ENCODE results near the gene PTRH1. TPM values are rescaled to one million over a fixed set of nuclear protein-coding genes. Genes with fewer than 3 reads are reported as not detected.

The PTRH1 gene
- polyA plus RNA-seq, 12 donors: 4.0 to 8.8 (median 5.3) TPM; not detected in 2

DNA sequence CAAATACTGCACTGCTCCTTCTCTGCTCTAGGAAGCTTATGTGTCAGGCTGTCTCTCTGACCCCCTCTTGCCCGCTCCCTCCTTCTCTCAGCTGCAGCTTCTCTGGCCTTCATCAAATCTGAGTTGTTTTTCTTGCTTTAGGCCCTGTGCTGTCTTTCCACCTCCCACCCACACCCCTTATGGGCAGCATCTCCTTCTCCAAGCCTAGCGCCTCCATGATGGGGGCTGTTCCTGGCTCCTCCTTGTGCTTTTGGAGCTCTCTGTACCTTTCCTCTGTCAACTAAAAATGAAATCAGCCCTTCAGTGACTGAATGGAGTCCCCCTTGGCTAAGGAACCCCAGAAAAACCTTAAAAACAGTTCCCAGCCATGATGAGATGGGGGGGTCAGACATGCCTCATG, 15.3 kb downstream of the PTRH1 start:
- no peak for DNase-seq

DNA sequence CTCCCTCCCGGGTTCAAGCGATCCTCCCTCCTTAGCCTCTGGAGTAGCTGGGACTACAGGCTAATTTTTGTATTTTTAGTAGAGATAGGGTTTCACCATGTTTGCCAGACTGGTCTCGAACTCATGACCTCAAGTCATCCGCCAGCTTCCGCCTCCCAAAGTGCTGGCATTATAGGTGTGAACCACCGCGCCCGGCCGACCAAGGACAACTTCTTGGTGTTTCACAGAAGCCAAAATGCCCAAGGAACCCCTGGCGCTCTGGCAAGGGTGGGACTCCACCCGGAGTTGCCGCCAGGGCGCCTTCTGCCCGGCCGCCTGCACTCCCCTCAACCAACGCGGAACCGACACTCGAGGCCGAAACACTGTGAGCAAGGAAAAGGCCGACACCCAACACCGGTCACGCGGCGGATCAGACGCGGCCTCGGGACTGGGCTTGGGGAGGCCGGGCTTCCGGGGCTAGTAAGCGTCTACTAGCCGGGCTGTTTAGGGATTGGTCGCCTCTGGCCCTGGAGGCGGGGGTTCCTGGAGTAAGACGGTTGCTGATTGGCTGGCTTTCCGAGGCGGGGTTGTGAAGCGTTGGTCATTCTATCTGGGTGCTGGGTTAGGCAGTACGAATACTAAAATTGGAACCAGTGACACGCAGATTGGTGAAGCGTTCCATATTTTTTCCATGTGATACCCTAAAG, 16.3 kb downstream of the PTRH1 start:
- peak; percentile 97 for DNase-seq

DNA sequence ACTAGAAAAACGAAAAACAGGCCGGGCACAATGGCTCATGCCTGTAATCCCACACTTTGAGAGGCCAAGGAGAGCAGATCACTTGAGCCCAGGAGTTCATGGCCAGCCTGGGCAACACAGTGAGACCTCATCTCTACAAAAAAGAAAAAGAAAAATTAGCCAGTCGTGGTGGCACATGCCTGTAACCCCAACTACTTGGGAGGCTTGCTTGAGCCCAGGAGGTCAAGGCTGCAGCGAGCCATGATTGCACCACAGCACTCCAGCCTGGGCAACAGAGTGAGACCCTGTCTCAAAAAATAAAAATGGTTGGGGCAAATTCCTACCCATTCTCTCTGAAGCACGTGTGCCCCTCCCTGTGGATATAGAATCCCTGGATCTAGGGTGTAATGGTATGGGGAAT, 17.1 kb downstream of the PTRH1 start:
- DNase-seq: no peak

DNA sequence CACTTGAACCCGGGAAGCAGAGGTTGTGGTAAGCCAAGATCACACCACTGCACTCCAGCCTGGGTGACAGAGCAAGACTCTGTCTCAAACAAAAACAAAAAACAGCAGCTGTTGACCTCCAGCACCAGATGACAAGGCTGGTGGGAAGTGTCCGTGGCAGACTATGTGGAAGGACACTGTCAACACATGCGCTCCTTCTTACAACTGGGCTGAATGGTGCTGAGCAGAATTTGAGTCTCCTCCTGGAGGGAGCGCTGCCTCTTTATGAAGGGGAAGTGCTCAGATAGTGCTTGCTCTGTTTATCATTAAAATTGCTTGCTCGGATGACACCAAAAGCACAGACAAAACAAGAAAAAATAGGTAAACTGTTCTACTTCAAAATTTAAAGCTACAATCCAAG, 17.9 kb downstream of the PTRH1 start:
- DNase-seq: no peak

DNA sequence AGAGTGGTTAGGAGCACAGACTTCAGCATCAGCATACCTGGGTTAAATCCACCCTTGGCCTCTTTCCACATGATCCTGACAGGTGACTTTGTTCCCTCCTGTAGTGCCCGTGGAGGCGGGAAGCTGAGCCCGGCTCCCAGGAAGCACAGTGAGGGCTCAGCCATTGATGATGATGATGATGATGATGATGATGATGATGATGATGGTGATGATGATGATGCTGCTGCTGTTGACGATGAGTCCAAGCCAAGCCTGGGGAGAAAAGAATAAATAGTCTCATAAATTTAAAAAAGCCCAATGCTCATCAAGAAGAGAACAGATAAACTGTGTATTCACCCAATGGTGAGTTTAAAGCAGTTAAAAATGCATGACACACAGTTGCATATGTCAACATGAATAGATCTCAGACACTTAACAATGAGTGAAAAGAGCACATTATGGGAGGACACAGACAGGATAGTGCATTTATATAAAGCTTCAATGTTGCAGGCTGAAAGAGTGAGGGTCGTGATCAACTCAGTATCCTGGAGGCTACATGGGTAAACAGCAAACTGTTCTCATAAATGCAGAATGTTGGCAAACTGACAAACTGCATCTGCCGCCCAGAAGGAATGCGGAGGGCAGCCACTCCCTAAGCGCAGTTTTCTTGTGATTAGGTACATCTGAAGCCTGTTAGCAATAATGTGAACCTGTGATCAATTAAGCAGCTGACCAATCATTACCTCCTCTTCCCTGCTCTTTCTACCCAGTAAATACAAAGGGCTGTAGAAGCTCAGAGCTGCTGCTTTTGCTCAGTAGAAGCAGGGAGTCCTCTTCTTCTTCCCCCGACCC, 20.4 kb downstream of the PTRH1 start:
- no peak for DNase-seq

DNA sequence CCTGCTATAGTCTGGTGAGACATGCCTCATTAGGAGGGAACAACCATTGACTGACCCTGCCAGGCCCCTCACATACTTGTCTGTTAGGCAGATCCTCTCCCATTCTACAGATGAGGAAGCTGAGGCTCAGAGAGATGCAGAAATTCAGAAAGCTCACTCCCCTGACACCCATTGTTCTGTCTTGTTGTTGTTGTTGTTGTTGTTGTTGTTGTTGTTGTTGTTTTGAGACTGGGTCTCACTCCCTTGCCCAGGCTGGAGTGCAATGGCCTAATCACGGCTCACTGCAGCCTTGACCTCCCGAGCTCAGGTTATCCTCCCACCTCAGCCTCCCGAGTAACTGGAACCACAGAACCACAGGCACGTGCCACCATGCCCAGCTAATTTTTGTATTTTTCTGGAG, 21.8 kb downstream of the PTRH1 start:
- no peak for DNase-seq

DNA sequence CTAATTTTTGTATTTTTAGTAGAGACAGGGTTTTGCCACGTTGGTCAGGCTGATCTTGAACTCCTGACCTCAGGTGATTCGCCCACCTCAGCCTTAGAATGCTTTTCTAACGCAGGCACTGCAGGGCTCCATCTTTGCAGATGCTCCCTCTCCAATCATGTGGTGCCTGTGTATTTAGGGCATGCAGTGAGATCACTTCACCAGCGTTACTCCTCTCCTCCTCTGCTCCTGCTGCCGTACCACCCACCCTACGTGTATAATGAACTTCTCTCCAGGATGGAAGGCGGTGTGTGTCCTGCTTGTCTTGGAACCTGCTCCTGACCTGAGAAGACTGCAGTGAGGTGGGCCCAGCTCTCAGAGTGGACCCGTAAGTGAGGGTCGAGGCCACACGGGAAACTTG, 22.3 kb downstream of the PTRH1 start:
- DNase-seq: no peak

DNA sequence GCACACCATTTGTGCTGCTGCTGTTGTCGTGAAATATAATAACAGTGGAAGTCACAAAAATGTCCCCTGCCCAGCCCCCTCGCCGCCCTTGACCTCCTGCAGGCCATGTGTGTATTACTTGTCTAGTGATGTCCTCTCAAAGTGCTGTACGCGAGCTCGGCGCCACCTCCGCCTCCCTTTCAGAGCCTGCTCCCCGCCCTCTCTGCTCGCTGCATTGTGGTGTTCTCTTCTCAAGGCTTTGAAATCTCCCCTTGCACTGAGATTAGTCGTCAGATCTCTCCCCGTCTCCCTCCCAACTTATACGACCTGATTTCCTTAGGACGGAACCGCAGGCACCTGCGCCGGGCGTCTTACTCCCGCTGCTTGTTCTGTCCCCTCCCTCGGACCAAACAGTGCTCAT, 23.4 kb downstream of the PTRH1 start:
- no peak for DNase-seq

DNA sequence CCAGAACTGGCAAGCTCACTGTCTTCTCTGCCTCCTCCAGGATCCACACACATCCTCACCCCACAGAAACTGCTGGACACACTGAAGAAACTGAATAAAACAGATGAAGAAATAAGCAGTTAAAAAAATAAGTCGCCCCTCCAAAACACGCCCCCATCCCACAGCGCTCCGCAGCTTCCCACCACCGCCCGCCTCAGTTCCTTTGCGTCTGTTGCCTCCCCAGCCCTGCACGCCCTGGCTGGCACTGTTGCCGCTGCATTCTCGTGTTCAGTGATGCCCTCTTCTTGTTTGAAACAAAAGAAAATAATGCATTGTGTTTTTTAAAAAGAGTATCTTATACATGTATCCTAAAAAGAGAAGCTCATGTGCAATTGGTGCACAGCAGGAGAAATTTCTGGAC, 24.7 kb downstream of the PTRH1 start:
- no peak for DNase-seq

DNA sequence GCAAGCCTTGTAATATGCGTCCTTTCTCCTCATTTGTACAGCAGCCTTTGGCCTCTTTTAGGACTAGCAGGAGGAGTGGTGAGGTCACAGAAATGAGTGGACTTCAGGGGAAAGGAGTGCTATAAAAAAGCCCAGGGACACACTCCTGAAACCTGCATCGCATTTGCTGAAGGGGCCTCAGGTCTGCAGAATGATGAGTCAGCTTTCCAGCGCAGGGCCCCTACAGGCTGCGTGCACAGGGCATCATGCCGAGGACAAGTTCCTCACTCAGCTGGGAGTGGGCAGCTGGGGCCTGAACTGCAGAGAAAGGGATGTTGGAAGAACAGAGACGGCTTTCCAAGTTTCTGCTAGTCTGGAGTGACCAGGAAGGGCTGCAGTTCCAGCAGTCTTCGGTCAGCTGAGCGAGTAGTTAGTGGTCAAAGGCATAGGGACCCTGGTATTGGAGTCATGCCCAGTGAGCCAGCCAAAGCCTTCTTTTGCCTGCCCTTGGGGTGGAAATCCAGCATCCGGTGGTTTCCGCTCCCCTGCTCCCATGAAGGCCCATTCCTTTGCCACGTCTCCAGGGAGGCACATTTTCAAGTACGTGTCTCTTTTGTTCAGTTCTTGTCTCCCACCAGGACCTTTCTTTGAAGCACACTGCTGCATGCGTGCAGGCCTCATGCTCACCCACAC, 26.0 kb downstream of the PTRH1 start:
- no peak for DNase-seq

DNA sequence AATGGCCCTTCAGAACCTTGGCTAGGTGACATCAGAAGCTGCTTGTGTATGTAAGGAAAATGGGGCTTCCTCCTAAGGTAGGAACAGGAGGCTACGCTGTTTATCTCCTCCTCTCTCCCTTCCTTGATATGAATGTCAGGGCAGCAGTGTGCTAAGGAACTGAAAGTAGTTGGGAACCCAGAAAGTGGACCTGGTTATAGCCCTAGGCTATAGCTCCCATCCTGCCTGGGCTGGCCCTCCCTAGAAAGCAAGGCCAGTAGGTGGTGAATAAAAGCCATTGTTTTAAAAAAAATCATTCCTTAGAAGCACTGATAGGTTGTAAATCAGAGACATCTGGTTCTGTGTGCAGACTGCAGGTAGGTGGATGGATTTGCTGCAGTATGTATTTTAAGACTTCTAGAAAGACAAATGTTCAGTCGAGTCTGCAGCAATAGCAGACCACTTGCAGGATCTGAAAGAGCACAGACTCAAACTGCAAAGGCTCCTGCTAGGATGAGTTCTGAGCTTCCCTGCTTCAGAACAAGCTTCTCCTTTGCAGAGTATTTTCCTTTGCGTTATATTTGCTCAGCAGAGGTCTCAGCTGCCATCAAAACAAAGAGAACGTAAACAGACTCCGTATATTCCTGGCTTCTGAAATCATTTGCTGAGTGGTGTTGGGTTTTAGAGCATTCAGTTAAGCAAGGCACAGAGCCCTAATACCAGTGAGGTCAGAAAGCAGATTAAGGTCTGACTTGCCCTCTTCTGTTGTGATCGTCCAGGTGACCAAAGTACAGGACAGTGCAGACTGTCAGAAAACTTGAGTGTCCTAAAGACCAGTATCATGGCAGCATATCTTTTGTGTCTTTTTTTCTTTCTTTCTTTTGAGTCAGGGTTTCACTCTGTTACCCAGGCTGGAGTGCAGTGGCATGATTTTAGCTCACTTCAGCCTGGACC, 28.7 kb downstream of the PTRH1 start:
- no peak for DNase-seq

DNA sequence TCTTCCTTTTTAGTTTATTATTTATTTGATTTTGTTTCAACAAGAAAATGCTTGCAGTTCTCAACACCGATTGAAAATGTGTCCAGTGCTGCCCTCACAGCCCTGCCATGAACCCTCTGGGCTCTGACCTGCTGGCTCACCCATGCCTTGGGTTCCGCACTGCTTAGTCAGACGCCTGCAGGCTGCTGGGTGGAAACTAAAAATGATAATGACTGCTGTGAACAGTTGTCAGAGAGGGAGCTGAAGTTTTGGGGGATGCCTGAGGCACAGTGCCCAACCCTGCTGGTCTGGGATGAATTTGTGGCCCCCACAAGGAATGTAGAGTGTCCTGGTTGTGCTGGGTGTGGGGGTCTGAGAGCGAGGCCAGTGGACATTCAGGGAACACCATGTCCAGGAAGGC, 30.9 kb downstream of the PTRH1 start:
- DNase-seq: no peak

DNA sequence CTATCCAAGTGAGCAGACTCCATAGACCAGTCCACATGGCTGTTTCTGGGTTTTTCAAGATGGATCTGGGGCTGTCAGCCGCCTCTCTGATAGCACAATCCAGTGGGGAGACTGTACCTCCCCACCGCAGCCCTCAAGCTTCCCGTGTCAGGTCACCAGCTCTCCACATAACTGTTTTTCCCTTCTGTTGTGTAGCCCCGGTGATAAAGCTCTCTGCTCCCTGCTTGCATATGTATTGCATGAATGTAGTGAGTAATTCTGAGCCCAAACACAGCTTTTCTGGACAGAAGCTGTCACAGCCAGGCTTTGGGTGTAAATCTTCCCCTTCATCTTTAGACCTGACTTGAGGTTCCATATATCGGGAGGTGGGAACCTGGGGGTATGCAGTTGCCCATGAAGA, 31.7 kb downstream of the PTRH1 start:
- no peak for DNase-seq

DNA sequence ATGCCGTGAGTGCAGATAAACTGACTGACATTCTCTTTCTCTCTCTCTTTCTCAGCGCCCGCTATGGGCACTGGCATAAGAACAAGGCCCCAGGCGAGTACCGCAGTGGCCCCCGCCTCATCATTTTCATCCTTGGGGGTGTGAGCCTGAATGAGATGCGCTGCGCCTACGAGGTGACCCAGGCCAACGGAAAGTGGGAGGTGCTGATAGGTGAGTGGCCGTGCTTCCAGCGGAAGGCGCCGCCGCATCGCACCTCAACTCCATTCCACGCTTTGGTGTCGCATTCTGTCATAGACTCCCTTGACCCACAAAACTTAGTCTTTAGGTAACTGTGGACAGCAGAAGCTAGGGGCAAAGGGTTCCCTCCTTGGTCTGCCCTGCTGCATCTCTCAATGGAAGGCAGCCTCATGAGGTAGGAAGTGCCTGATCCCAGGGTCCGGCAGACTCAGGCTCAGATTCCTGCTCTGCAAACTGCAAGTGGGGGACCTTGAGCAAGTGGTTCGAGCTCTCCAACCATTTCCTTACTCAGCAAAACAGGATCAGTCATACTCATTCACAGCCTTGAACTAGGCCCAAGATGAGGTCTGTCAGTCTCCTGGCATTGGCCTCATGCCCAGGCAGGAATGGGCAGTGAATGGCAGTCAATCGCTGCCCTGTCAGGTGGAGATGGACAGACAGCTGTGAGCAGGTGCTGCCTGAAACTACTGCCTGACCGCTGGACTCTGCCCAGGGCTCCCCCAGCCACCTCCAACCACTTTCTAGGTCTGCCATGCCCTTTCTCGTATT, 32.9 kb downstream of the PTRH1 start:
- no peak for DNase-seq

DNA sequence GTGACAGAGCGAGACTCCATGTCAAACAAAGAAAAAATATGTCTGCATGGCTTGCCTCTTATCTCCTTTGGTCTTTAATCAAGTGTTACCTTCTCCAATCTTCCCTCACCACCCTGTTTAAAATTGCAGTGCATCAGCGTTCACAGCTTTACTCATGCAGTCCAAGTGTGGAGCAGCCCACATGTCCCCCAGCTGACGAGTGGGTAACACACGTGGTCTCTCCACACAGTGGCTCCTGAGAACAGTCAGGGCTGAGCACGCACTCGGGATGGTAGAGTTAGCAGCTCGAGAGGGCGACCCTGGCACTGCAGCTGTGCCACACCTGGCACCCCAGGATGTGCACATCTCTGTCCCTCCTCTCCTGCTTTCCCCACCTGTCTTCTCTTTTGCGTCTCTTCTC, 34.6 kb downstream of the PTRH1 start:
- DNase-seq: no peak

DNA sequence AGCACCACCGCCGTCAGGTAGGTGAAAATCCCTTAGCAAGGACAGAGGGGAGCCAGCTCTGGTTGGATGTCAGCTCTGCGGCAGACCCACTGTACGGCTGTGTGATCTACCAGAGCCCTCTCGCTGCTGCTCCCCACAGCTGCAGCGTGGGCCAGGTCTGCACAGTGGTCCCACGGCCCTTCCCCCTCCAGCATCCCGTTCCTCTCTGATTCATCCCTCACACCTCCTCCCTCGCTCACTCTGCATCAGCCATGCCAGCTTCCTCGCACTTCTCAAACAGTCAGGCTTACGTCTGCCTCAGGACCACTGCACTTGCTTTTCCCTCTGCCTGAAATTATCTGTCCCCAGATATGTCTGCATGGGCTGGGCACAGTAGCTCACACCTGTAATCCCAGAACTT, 35.2 kb downstream of the PTRH1 start:
- no peak for DNase-seq

DNA sequence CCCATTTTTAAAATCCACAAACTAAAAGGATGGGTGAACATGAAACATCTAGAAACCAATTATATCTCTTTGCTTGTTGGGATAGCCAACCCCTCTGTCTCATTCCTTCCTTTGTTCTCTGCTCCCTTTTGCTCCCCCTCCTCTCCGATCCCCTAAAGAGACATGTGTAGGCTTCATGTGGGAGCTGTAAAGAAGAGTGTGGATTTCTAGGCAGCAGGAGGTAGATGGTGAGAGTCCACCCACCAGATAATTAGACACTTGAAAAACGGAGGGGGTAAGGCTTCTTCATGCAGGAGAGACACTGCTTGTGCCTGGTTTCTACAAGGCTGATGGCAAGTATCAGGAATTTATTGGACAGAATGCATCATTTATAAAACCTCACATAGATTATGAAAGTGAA, 36.0 kb downstream of the PTRH1 start:
- DNase-seq: no peak

DNA sequence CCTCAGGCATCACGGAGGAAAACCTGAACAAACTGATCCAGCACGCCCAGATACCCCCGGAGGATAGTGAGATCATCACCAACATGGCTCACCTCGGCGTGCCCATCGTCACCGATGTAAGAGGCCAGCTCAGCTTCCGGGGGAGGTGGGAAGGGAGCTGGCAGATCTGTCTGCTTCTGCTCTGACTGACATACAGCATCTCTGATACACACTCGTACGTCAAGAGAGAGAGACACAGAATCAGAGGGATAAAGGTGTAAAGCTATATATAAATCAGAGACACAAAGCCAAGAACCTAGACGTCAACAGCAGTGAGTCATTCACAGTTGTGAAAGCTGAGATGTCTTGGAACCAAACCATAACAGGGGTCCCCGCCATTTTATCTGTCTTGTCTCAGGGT, 38.8 kb downstream of the PTRH1 start:
- no peak for DNase-seq

DNA sequence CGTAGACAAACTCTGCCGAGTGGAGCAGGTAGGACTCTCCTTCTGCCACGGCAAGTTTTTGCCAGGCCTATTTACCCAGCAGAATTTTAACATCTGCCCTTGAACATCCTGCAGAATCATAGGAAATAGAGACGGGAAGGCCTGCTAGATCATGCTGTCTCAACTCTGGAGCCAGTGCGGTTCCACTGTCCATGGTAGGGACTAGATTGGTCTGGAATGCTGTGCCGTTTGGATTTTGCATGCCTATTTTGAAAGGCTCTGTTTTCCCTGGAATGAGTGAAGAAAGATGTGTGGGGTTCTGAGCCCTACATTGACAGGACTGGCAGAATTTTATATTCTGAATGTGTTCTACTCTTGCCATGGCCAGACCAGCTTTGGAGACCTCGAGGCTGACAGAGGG, 42.2 kb downstream of the PTRH1 start:
- DNase-seq: no peak

DNA sequence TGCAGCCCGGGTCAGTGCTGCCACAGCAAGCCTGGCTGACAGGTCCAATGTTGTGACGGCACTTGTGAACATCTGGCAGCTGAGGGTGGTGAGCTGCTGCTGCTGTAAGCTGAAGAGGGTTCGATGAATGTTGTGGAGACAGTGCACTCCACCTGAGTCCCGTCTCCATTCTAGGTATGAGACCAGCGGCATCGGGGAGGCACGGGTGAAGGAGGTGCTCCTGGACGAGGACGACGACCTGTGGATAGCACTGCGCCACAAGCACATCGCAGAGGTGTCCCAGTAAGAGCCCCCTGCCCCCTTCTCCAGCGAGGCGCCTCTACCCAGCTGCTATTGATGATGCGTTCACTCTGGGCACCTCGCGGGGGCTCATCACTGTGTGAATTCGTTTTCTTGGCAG, 47.6 kb downstream of the PTRH1 start:
- no peak for DNase-seq

Measured in muscle of arm (tissue), 12 donors.